Cardiac fibroblast (primary cell): ENCODE results near the gene NHS.
A peak's percentile ranks its signal among the peaks of the same experiment; 100 is the strongest.

Source experiments
- DNase-seq, 2 donors: peaks; one replicate each; pipeline versions ENCODE4 v3.0.0 to v3.0.0-alpha.2; 2010; ENCODE audit warnings: low read depth in 2 of 2
- H3K4me3 ChIP-seq, 2 donors: replicated peaks in 1 of 2; 1 replicate in 1 of 2; 2 replicates in 1 of 2; pipeline ENCODE4 v1.5.1; 2011; ENCODE audit warnings: low read depth in 2 of 2, low read length in 2 of 2, mild to moderate bottlenecking in 2 of 2, moderate library complexity in 1 of 2
- TF ChIP-seq, protein P1 (sequence below): IDR thresholded peaks from one replicate; pipeline ENCODE4 v1.5.1; 2011; ENCODE audit warnings: low read depth, mild to moderate bottlenecking, low read length, inconsistent platforms

NHS gene

GRCh38 chrX:17544821-17545220 is 169.8 kb downstream of the NHS start:
- H3K4me3 ChIP-seq, result no peak overlapping the region
- no peak for DNase-seq
- TF ChIP-seq, protein P1, sequence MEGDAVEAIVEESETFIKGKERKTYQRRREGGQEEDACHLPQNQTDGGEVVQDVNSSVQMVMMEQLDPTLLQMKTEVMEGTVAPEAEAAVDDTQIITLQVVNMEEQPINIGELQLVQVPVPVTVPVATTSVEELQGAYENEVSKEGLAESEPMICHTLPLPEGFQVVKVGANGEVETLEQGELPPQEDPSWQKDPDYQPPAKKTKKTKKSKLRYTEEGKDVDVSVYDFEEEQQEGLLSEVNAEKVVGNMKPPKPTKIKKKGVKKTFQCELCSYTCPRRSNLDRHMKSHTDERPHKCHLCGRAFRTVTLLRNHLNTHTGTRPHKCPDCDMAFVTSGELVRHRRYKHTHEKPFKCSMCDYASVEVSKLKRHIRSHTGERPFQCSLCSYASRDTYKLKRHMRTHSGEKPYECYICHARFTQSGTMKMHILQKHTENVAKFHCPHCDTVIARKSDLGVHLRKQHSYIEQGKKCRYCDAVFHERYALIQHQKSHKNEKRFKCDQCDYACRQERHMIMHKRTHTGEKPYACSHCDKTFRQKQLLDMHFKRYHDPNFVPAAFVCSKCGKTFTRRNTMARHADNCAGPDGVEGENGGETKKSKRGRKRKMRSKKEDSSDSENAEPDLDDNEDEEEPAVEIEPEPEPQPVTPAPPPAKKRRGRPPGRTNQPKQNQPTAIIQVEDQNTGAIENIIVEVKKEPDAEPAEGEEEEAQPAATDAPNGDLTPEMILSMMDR, result no peak

GRCh38 chrX:17546356-17546755 is 171.4 kb downstream of the NHS start:
- TF ChIP-seq, protein P1, result no peak
- DNase-seq, result no peak
- H3K4me3 ChIP-seq, result no peak overlapping the region

DNA sequence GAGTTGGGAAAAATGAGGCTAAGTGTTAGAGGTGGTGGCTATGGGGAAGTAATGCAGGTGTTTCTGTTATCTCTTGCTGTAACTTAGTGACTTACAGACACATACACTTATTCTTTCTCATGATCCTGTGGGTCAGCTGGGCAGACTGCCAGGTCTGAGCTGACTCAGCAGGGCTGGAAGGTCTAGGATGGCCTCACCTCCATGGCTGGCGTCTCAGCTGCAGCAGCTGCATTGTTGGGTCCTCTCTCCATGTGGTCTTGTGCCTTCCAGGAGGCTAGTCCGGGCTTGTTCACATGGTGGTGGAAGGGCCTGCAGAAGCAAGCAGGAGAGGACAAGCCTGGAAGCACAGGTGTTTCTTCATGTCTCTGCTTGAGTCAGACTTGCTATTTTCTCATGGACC is 172.7 kb downstream of the NHS start:
- no peak overlapping the region for H3K4me3 ChIP-seq
- DNase-seq, result peak; percentile 73 to 87
- TF ChIP-seq, protein P1, result no peak

DNA sequence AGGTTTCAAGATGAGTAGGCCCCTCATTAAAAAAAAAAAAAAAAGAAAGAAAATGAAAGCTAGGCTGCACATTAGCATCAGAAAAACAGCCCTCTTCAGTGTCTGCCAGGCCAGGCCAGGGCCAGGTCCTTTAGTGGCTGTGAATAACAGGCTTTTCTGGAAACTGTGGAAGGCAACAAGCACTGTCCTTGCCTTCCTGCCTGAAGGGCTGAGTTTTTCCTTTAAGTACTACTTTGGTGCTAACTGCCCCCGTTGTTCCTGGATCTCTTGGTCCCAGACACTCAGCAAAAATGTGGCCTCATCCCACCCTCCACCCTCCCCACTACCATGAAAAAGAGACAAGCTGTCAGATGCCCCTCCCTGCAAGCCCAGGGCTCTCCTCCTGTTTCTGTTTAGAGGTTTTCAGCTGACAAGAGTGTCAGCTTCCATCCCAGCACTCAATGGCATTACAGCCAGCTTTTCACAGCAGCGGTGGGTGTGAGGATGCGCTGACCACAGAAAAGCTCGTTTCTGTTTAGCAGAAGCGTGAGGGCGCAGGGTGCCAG is 174.2 kb downstream of the NHS start:
- H3K4me3 ChIP-seq, result no peak overlapping the region
- TF ChIP-seq, protein P1, result no peak
- no peak for DNase-seq

- no peak for DNase-seq
- TF ChIP-seq, protein P1, result no peak
These were observed 175.0 kb downstream of the NHS start for GRCh38 chrX:17550011-17550410.

DNA sequence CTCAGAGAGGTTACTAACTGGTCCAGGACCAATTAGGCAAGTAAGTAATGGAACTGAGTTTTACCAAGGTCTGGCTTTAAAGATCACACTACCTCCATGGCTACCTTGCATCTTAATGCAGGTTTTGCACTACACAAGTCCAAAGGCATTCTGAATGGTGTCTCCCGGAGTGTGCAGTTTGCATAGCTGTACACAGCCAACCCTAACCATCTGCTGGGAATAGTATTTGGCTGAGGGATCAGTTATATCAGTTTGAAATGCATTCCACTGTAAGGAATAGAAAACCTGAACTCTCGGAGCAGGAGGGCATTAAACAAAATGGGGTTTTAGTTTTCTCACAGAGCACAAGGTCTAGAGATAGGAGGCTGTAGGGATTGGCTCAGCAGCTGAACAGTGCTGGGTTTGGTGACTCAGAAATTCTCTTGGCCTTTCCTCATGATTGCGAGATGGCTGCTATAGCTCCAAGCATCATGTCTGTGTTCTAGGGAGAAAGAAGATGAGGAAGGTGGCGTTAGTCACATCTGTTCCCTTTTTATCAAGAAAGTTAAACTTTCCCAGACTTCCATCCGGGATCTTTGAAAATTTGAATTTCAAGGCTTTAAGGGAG is 177.1 kb downstream of the NHS start:
- TF ChIP-seq, protein P1, result no peak
- H3K4me3 ChIP-seq, result no peak overlapping the region
- DNase-seq, result peak; percentile 48 to 73

More at GRCh38 chrX:17550011-17550410, 175.0 kb downstream of the NHS start:
- no peak overlapping the region for H3K4me3 ChIP-seq

GRCh38 chrX:17553469-17553868 is 178.5 kb downstream of the NHS start:
- no peak overlapping the region for H3K4me3 ChIP-seq
- DNase-seq, result peak; percentile 69 to 83
- TF ChIP-seq, protein P1, result no peak
